Stimulated activated CD8-positive, alpha-beta memory T cell treated with anti-CD3 and anti-CD28 coated beads, Interleukin-15, amount 100 ng/mL, for 4 hours (primary cell): ENCODE results near the gene WNT8B.

ENCODE experiments used
- DNase-seq, 2 donors: peaks; one replicate each; pipeline ENCODE4 v3.0.0-alpha.2; 2020; ENCODE audit warnings: low read depth in 2 of 2

Gene WNT8B

DNA sequence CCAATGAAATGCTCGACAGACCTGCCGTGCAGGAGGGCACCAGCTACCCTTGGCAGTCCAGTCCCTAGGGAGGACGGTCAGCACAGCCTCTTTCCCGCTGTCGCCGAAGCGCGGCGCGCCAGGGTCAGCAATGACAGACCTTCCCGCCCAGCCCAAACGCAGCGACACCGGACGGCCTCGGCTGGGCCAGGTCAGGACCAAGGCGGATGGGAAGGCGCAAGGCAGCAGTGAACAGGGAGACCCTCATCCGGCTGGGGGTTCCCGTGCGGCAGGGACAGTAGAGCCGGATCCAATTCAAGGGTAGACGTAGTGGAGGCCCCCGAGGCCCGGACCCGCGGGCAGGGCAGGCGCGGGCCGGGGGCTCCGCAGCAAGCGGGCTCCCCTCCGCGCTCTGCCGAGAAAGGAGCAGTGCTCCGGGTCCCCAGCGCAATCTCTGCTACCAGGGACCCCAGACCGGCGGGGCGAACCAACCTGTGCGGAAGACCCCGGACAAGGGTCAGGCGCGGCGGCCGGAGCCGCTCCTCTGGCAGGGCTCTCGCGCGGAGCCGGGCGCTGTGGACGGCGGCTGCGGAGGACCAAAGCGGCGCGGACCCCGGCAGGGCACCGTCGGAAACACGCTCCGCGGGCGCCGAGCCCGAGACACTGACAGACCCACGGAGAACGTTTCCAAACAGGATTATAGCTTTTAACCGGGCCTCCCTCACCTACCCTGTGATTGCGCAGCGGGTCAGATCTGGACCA lies 56.7 kb downstream of the WNT8B start, which contains the start of gene SEC31B:
Gene SEC31B, minus strand, starts transcription at position 551 of the 741 bp plus-strand sequence. CDS start 2,909 bp downstream, outside the sequence.
- DNase-seq, result no peak

GRCh38 chr10:100520811-100521210 lies 58.0 kb downstream of the WNT8B start:
- no peak for DNase-seq

- no peak for DNase-seq
These were observed 59.4 kb downstream of the WNT8B start for GRCh38 chr10:100522107-100522801.

DNA sequence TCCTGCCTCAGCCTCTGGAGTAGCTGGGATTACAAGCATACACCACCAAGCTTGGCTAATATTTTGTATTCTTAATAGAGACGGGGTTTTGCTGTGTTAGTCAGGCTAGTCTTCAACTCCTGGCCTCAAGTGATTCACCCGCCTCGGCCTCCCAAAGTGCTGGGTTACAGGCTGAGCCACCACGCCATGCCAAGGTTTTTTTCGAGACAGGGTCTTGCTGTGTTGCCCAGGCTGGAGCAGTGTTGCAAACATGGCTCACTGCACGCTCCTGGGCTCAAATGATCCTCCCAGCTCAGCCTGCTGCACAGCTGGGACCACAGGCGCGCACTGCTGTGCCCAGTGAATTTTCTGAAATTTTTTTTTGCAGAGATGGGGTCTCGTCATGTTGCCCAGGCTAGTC lies 60.1 kb downstream of the WNT8B start:
- no peak for DNase-seq

- DNase-seq, result no peak
These were observed 61.4 kb downstream of the WNT8B start for GRCh38 chr10:100524206-100524605.

GRCh38 chr10:100524638-100525037 lies 61.8 kb downstream of the WNT8B start:
- DNase-seq, result no peak

- no peak for DNase-seq
These were observed 65.5 kb downstream of the WNT8B start for GRCh38 chr10:100528123-100528886.

DNA sequence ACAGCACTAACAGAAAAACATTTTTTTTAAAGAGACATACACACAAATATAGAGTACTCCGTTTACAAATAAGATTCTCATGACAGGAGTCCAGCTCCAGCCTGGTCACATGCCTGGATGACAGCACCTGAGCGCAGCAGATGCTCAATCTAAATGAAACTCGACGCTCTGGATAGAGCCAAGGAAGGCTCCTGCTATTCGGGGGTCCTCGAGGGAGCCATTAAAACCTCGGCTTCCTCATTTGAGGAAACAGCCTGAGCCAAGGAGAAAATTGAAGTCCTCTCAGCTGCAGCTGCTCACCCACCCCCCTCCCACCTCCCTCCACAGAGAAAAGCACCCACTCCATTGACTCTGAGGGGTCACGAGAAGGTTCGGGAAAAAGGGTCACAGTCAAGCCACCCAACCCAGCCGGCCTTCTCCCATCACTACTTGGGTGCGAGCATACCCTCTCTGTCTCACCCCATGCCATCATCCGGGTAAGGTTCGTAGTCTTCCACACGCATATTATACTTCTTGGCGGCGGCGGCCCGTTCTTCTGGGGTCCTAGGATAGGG lies 66.2 kb downstream of the WNT8B start:
- no peak for DNase-seq

GRCh38 chr10:100529475-100530298 lies 66.9 kb downstream of the WNT8B start, which contains the start of gene NDUFB8:
TSS of gene NDUFB8 (minus strand) at chr10:100529871. CDS start at chr10:100529851, 20 bp downstream.
- peak; percentile 67 to 78 for DNase-seq

- no peak for DNase-seq
These were observed 69.0 kb downstream of the WNT8B start for GRCh38 chr10:100531761-100532160.
